ENCODE data around the gene CDCA5. TPM values are rescaled to one million over a fixed set of nuclear protein-coding genes. Genes with fewer than 3 reads are reported as not detected.

CDCA5 gene
- total RNA-seq, 2 donors from 2014 or later = 3.0 to 7.3 TPM

- DNase-seq (no peak), ATAC-seq (peak; percentile 7)
- intact Hi-C loops (cut with DNase I, micrococcal nuclease) = no loop called here
Measured at GRCh38 chr11:65084598-65085375, 947 bp upstream of the CDCA5 start.

- no peak for DNase-seq
- no peak for ATAC-seq
- intact Hi-C loops (cut with DNase I, micrococcal nuclease) = no loop called here
Measured at GRCh38 chr11:65083134-65083833, 556 bp downstream of the CDCA5 start.

GRCh38 chr11:65078786-65079342 lies 5.0 kb downstream of the CDCA5 start:
- ATAC-seq (no peak), DNase-seq (no peak)
- intact Hi-C loops (cut with DNase I, micrococcal nuclease) = no loop called here

DNA sequence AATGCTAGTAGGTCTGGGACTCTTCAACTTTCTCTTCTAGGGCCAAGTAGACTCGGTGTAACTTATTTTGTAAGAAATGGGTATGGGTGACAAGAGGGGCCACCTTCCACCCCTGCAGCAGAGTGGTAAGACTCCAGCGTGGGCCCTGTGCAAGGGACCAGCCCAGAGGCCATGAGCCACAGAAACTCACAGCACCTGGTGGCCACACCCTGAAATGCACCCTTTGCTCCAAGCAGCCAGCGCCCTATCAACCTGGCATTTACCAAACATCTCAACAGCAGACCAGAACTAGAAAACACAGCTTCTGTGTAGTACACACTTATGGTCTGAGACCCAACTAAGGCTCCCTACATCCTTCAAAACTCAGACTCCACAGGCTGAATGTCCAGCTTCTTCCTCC lies 5.7 kb downstream of the CDCA5 start:
- intact Hi-C loops (cut with DNase I, micrococcal nuclease) = no loop called here
- ATAC-seq (peak; percentile 98), DNase-seq (peak; percentile 61 to 86)

DNA sequence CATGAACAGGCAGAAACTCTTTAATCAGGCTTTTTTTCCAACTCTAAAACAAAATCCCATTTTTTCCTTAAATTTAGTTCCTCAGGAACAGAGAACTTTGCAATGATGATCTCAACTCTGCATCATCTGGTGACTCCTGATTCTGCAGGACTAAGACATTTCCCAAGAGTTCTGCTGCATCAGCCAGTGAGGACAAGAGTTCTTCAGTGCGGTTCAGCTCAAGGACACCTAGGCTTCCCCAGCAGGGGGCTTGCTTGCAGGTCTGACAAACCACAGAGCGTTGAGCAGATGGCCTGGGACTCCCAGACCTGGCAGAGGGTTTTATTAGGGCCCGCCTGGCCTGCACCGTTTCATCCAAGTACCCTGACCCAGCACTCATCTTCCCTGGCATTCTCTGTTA lies 6.4 kb downstream of the CDCA5 start:
- DNase-seq (no peak), ATAC-seq (no peak)
- intact Hi-C loops (cut with DNase I, micrococcal nuclease) = no loop called here

- ATAC-seq (no peak), DNase-seq (no peak)
- intact Hi-C loops (cut with DNase I, micrococcal nuclease) = no loop called here
Measured at GRCh38 chr11:65072631-65072966, 11.2 kb downstream of the CDCA5 start.

- no peak for DNase-seq
- ATAC-seq = no peak
- intact Hi-C loops (cut with DNase I, micrococcal nuclease) = no loop called here
Measured at GRCh38 chr11:65071907-65072630, 11.8 kb downstream of the CDCA5 start.

- intact Hi-C loops (cut with DNase I, micrococcal nuclease) = no loop called here
- no peak for DNase-seq
- no peak for ATAC-seq
Measured at GRCh38 chr11:65069217-65069616, 14.6 kb downstream of the CDCA5 start.

DNA sequence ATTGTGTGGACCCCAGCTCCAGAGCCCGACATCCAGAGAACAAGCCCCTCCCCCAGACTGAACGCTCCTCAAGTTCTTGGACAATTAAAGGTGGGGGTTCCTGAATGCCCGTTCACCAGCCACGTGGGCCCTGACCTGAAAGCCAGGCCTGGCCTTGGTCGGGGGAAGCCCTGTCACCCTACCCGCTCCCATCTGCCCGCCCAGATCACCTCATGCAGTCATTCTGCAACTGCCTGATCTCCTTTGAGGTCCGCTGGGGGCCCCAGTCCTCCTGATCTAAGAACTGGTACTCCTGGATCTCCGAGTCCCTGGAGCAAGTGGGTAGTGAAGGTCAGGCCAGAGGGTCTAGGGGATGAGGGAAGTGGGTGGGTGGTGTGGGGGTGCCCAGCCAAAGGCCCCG lies 16.4 kb downstream of the CDCA5 start:
- ATAC-seq (no peak), DNase-seq (no peak)
- intact Hi-C loops (cut with DNase I, micrococcal nuclease) = no loop called here

- intact Hi-C loops (cut with DNase I, micrococcal nuclease) = no loop called here
- DNase-seq (no peak), ATAC-seq (no peak)
Measured at GRCh38 chr11:65066805-65067291, 17.0 kb downstream of the CDCA5 start.

DNA sequence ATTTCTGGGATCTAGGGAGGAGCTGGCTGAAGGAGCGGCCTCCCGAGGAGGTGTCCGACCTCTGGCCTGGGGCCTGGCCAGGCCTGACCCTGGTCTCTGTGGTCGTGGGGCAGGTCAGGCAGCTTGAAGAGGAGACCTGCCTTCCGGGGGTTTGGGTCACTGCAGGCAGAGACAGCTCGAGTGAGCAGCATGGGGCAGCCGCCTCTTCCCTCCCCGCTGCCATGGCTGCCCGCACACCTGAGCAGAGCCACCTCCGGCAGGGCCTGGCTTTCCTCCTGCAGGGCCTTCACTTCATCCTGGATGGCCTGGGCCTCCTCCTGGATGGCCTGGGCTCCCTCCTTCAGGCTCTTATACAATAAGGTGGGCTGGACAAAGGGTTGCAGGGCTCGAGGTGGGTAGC lies 17.5 kb downstream of the CDCA5 start:
- no peak for DNase-seq
- ATAC-seq = no peak
- intact Hi-C loops (cut with DNase I, micrococcal nuclease) = no loop called here

DNA sequence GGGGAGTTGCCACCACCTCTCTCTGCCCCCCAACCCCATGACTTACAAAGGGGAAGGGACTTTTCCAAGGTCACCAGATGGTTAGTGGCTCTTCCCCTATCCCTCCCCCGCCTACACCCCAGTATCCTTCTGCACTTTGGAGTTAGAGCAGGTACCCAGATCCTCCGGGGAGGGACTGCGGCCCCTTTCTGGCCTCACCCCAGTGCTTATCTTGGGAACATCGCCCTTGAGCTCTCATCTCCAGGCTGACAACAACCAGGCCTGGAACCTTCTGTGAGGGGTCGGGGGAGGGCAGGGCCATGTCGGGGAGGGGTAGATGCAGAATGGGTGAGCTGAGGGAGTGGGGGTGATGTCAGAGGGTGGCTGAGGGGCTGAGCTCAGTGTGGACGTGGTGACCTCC lies 18.0 kb downstream of the CDCA5 start:
- intact Hi-C loops (cut with DNase I, micrococcal nuclease) = no loop called here
- DNase-seq (no peak), ATAC-seq (no peak)

GRCh38 chr11:65064847-65065240 lies 19.0 kb downstream of the CDCA5 start:
- ATAC-seq (no peak), DNase-seq (no peak)
- intact Hi-C loops (cut with DNase I, micrococcal nuclease) = no loop called here

- ATAC-seq = no peak
- DNase-seq = no peak
- intact Hi-C loops (cut with DNase I, micrococcal nuclease) = no loop called here
Measured at GRCh38 chr11:65063532-65063931, 20.3 kb downstream of the CDCA5 start.

- intact Hi-C loops (cut with DNase I, micrococcal nuclease) = no loop called here
- ATAC-seq (no peak), DNase-seq (no peak)
Measured at GRCh38 chr11:65060913-65061408, 22.9 kb downstream of the CDCA5 start.

DNA sequence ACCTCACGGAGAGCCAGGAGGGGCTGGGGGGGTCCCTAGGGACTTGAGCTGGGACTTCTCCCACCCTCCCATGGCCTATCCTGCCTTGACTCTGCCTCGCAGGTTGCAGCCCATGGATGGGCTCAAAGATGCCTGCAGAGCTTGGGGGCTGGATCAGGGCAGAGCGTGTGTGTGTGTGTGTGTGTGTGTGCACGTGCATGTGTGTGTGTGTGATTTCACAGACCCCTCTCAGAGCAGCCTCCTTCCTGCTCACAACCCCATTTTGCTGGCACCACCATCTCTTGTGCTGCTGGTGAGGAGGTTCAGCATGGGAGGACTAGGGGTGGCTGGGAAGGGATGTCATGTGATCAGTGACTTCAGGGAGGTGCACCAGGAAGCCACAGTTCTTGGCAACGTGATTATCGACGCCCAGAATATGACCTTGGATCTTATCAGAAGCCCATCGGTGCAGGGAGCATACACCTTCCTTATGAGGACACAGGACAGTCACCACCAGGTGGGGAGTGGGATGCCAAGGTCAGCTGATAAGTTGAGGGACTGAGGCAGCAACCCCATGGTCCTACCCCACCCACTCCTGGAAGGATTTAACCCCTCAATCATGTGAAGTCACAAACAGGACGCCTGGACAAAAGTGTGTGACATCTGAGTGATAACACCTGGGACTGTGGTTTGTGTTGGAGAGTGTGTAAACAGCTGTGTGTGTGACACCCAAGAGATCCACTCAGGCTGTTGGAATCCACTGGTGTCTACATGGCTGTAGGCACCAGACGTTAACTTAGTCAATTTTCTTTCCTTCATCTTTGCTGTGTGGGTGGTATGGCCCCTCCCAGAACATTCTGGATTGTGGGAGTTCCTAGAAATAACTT lies 23.6 kb downstream of the CDCA5 start:
- DNase-seq = no peak
- intact Hi-C loops (cut with DNase I, micrococcal nuclease) = no loop called here

DNA sequence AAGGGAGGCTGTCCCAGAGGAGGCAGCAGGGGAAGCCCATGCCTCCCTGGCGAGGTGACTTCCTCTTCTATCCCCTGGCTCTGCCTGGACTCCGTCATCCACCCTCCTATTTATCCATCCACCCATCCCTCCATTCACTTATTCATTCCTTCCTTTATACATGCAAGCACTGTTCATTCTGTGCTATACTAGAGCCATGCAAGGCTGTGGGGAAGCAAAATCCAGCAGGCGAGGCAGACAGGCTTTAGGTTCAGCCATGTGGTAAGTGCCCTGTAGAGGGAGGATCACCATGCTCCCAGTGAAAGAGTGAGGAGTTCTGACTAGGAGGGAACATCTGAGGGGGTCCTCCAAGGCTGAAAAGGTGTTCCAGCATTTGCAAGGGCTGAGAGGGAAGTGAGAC lies 24.3 kb downstream of the CDCA5 start:
- intact Hi-C loops (cut with DNase I, micrococcal nuclease) = no loop called here
- ATAC-seq (no peak), DNase-seq (no peak)

More for the DNA sequence above, 23.6 kb downstream of the CDCA5 start:
- peak; percentile 86 for ATAC-seq

DNA sequence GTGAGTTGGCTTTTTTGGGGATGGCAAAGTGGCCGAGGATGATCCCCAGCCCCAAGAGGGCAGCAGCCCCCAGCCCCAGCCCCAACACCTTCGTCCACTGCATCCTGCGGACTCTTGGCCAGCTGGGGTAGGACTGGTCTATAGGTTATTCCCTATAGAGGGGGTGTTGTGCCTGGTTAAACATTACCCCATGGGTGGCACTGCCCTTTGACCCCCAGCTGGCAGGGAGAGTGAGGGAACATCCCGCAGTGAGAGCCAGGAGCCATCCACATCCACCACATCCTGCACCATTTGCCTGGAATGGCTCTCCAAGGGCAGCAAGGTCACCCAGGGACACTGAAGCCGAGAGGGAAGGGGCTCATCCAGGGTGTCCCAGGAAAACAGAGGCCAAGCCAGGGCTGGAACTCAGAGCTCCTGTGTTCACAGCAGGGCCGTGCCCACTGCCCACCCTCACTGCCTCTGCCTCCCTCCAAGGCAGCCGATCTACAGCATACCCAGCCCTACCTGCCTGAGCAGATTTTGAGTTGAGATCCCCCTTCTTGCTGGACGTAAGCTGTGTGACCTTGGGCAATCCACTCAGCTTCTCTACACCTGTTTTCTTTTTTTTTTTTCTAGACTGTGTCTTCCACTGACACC lies 25.3 kb downstream of the CDCA5 start, which contains the start of gene NAALADL1:
Gene NAALADL1 (minus strand): TSS at position 135 of the 636 bp plus-strand sequence. CDS start 32 bp downstream, at position 103.
- ATAC-seq (peak; percentile 79), DNase-seq (peak in 1 of 2 donors; percentile 37)
- intact Hi-C loops (cut with DNase I, micrococcal nuclease) = no loop called here

Measured in left colon (tissue), 2 donors.